NT2/D1 (cell line): ENCODE results near the gene SRRM2.

Source experiments
- DNase-seq: peaks from one replicate; pipeline ENCODE4 v3.0.0-alpha.2; 2011; ENCODE audit warnings: low read depth, low spot score
- H3K27me3 ChIP-seq: 2 replicates; pipeline ENCODE4 v1.6.0; 2011; ENCODE audit warnings: mild to moderate bottlenecking; ENCODE audit not compliant: insufficient read length, insufficient read depth
- H3K36me3 ChIP-seq: 2 replicates; pipeline ENCODE4 v1.6.1; 2011; ENCODE audit warnings: mild to moderate bottlenecking, low read length, mixed read lengths; ENCODE audit not compliant: insufficient read depth, insufficient read length
- H3K4me1 ChIP-seq: 2 replicates; pipeline ENCODE4 v1.5.1; 2011; ENCODE audit not compliant: insufficient read depth, insufficient read length
- H3K4me3 ChIP-seq: 2 replicates; pipeline ENCODE4 v1.5.1; 2011; ENCODE audit warnings: low read depth; ENCODE audit not compliant: insufficient read length
- H3K9ac ChIP-seq: 2 replicates; pipeline ENCODE4 v1.6.0; 2011; ENCODE audit warnings: low read depth; ENCODE audit not compliant: insufficient read length
- H3K9me3 ChIP-seq: 2 replicates; pipeline ENCODE4 v1.5.1; 2011; ENCODE audit warnings: mild to moderate bottlenecking, low read length; ENCODE audit not compliant: insufficient read depth
- SUZ12 ChIP-seq: IDR thresholded peaks from 2 replicates; pipeline ENCODE4 v1.6.1; 2011; ENCODE audit not compliant: insufficient read length, insufficient read depth; ENCODE audit errors: extremely low read depth
- YY1 ChIP-seq: IDR thresholded peaks from 2 replicates; pipeline ENCODE4 v1.6.1; 2011; ENCODE audit not compliant: insufficient read length, insufficient read depth
- ZNF274 ChIP-seq: IDR thresholded peaks from 2 replicates; pipeline ENCODE4 v1.6.1; 2011; ENCODE audit warnings: mild to moderate bottlenecking, low read depth, low read length

Gene SRRM2

DNA sequence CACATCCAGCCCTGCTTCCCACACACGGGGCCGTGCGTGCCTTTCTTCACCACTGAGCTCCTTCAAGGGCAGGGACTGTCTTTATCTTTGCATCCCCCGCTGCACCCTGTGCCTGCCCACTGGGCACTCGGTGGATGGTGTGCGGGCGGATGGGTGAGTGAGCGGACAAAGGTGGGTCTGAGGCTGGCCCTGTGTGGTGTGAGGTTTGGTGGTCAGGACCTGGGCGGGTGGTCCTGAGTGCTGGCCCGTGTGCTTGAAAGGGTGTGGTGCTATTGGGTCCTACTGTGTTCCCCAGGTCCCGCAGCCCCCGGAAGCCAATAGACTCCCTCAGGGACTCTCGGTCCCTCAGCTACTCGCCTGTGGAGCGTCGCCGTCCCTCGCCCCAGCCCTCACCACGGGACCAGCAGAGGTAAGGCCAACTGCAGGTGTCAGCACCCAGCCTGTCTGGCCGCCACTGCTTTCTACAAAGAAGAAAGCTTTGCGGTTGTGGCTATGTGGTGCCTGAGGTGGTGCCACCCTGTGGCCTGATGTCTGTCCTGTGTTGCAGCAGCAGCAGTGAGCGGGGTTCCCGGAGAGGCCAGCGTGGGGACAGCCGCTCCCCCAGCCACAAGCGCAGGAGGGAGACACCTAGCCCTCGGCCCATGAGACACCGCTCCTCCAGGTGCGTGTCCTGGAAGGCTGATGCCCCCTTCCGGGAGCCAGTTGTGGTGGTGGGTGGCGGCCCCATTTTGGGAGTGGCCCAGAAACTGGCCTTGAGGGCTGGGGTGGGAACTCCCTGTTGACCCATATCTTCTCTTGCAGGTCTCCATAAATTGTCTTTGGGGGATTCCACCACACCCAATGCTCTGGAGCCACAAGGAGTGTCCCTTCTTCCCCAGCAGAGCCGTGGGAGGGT lies 17.9 kb downstream of the SRRM2 start:
- TF ChIP-seq YY1, result no peak
- no peak for TF ChIP-seq ZNF274
- TF ChIP-seq SUZ12, result no peak

DNA sequence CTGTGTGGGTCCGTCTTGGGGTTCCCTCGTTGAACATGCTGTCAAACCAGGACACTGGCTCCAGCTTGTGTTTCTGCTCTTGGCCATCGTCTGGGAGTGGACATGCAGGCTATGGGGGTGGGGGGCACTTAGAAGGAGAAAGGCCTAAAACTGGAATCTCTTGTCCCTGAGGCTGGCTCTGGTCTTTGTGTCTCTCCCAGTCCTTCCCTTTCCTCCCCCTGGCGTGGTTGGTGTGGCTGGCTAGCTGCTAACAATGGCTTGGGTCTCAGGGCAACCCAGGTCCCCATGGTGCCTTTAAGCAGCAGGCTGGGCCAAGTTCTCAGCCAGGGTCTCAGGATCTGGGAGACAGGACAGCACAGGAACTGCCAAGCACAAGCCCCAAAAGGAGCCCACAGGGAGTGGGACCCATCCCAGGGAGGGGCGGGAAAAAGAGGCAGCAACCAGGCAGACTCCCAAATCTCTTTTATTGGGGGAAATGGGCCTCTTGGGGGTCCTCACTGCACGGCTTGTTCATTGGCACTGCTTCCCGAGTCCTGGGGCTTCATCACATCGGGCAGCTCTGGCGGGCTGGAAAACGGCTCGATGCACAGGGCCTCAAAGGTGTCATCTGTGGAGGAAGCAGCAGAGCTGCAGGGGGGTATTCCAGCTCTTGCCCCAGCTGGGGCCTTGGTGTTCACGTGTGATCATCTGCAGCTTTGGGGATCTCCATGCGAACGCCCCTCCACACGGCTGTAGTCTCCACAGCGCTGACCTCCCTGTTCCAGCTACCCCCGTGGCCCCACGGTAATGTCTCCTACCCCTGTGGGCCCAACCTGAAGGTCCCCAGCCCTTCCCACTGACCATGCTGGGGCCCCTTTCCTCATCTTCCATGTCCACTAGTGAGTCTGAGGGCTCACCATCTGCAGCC lies 19.3 kb downstream of the SRRM2 start:
- no peak for DNase-seq
- Histone ChIP-seq H3K9ac (no peak overlapping the region), H3K36me3 (peaks cover 94% of the 10 kb centered on the region), H3K4me1 (peaks cover 43% of the 10 kb centered on the region), H3K27me3 (no peaks in the 10 kb centered on the region), H3K4me3 (no peak overlapping the region), H3K9me3 (no peaks in the 10 kb centered on the region)
- no peak for TF ChIP-seq ZNF274
- TF ChIP-seq SUZ12, result no peak

More for the DNA sequence above, 17.9 kb downstream of the SRRM2 start:
- no peak for DNase-seq
- H3K9ac ChIP-seq, result peak overlapping the region; percentile 24
- peaks cover 100% of the 10 kb centered on the region for H3K36me3 ChIP-seq
- no peaks in the 10 kb centered on the region for H3K9me3 ChIP-seq
- peaks cover 47% of the 10 kb centered on the region for H3K4me1 ChIP-seq
- H3K4me3 ChIP-seq, result no peak overlapping the region
- H3K27me3 ChIP-seq, result no peaks in the 10 kb centered on the region

DNA sequence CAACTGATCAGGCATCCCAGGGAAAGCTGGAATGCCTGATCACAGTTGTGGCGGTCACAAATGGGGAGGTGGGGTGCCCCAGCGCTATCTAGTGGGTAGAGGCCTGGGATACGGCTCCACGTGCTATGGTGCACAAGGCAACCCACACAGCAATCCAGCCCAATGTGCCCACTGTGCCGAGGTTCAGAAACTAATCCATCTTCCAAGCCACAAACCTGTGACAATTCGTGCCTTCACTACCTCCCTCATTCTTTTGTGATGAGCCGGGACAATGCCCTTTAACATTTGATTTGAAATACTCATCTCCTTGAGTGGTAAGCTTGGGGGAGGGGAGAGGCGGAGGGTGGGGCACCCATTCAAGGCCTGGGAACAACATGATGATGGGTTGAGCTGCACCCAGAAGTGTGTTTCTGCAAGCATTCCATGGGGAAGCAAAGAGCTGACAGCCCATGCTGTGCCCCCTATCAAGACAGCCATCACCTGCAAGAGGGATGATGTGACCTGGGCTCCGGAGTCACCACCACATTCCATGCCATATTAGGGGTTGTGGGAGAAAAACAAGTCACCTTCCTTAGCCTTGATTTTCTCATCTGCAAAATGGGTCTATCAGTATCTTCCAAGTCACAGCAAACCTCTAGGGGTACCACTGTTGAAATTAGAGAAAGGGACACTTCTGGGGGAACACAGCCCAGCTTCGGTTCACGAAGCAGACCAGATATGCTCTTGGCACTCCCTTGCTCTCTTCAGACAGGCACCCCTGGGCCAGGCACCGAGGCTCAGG lies 20.9 kb downstream of the SRRM2 start:
- no peak overlapping the region for H3K4me3 ChIP-seq
- H3K27me3 ChIP-seq, result no peaks in the 10 kb centered on the region
- H3K4me1 ChIP-seq, result peaks cover 31% of the 10 kb centered on the region
- no peak for DNase-seq
- TF ChIP-seq SUZ12 (no peak), ZNF274 (no peak), YY1 (no peak)
- H3K9me3 ChIP-seq, result no peaks in the 10 kb centered on the region
- no peak overlapping the region for H3K9ac ChIP-seq
- H3K36me3 ChIP-seq, result peaks cover 77% of the 10 kb centered on the region

DNA sequence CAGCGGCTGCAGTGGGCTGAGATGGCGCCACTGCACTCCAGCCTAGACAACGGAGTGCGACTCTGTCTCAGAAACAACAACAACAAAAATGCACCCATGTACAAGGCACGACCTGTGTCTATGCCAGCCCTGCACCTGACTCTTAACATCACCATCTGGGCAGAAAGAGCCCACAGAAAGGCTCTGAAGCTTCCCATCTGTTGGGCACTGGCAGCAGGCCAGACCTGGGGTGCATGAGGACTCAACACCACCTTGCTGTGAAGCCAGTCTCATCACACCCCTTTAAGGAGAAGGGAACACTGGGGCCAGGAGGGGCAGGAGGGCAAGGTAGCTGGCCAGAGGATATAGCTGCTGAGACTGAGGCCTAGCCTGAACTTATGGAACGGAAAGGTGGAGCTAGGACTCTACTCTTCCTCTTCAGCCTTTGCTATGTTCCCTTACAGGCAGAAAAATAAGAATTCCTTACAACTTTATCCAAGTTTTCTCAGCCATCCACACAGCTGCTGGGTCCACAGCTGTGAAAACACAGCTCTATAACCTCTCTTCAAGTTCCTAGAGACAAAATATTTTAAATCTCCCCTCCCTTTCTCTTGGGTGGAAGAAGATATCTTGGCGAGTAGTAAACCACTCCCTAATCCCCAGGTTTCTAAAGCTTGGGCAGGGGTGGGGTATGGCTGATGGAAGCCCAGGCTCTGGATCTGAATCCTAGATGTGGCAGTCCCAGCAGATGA lies 21.9 kb downstream of the SRRM2 start:
- TF ChIP-seq YY1 (no peak), ZNF274 (no peak), SUZ12 (no peak)
- Histone ChIP-seq H3K9me3 (no peaks in the 10 kb centered on the region), H3K36me3 (peaks cover 68% of the 10 kb centered on the region), H3K4me3 (no peak overlapping the region), H3K9ac (no peak overlapping the region), H3K27me3 (no peaks in the 10 kb centered on the region), H3K4me1 (peaks cover 33% of the 10 kb centered on the region)
- no peak for DNase-seq

DNA sequence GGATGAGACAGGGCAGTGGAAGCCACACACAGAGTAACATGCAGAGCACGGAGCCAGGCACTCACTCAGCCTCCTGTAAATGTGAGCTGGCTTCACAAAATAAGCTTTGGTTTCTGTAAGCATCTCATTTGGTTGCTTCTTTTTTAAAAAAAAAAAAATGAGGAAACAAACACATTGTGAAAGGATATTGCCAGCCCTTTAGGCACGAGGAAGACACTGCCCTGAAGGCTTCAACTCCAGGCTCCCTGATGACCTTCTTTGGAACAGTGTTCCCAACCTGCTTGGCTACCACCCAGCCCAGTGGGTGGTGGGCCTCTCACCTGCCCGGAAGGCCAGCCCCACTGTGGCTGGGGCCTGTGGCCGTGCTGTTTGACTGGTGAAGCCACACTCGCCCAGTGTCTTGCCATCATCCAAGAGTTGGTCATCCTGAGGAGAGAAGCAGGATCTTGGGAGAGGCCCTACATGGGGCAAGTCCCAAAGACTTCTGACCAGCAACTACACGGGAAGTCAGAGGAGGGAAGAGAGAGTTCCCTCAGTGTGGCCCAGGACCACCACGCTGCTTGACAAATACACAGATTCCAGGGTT lies 22.8 kb downstream of the SRRM2 start:
- H3K4me3 ChIP-seq, result no peak overlapping the region
- TF ChIP-seq SUZ12, result no peak
- TF ChIP-seq YY1, result no peak
- no peak for TF ChIP-seq ZNF274
- DNase-seq, result no peak
- peak overlapping the region; percentile 15 for H3K9ac ChIP-seq
- H3K4me1 ChIP-seq, result peaks cover 25% of the 10 kb centered on the region
- H3K36me3 ChIP-seq, result peaks cover 59% of the 10 kb centered on the region
- H3K9me3 ChIP-seq, result no peaks in the 10 kb centered on the region
- no peaks in the 10 kb centered on the region for H3K27me3 ChIP-seq

DNA sequence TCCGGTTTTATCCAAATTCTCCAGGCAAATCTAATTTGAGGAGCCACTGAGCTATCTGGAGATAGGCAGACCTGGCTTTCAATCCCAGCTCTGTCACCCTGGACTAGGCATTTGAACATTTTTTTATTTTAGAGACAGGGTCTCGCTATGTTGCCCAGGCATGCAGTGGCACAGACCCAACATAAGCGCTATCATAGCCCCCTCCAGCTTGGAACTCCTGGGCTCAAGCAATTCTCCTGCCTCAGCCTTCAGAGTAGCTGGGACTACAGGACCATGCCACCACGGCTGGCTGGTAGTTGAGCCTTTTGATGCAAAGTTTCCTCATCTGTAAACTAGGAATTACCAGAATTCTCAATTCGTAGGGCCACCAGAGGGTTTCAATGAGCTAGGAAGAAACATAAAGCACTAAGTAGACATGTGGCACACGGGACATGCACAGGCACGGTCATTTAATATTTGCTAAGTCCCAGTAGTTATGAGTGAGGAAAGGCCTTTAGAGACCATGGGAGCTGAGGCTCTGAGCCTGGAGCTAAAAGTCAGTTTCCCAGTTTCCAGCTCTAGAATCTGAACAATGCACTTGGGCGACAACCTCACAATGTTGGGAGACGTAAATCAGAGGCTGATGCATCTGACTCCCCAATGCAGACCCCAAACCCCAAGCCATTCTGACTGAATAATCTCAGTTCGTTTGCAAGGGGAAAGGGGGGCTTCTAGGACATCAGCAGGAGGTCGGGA lies 23.5 kb downstream of the SRRM2 start:
- TF ChIP-seq YY1, result no peak
- TF ChIP-seq SUZ12, result no peak
- no peak for TF ChIP-seq ZNF274
- Histone ChIP-seq H3K4me1 (peaks cover 26% of the 10 kb centered on the region), H3K27me3 (no peaks in the 10 kb centered on the region), H3K36me3 (peaks cover 52% of the 10 kb centered on the region), H3K9me3 (no peaks in the 10 kb centered on the region), H3K9ac (peak overlapping the region; percentile 92), H3K4me3 (peak overlapping the region; percentile 97)
- DNase-seq, result no peak
